DMS53 treated with DMSO at 0.1 percent for 48 hours (cell line): Measurements from ENCODE around the gene BCL11B.

Experiments
- DNase-seq: peaks from one replicate; lab custom pipeline; 2025; ENCODE audit not compliant: unreplicated experiment; lab: John Stamatoyannopoulos, UW

Gene BCL11B

GRCh38 chr14:99268810-99269707 lies 2.9 kb downstream of the BCL11B start:
- no peak for DNase-seq

DNA sequence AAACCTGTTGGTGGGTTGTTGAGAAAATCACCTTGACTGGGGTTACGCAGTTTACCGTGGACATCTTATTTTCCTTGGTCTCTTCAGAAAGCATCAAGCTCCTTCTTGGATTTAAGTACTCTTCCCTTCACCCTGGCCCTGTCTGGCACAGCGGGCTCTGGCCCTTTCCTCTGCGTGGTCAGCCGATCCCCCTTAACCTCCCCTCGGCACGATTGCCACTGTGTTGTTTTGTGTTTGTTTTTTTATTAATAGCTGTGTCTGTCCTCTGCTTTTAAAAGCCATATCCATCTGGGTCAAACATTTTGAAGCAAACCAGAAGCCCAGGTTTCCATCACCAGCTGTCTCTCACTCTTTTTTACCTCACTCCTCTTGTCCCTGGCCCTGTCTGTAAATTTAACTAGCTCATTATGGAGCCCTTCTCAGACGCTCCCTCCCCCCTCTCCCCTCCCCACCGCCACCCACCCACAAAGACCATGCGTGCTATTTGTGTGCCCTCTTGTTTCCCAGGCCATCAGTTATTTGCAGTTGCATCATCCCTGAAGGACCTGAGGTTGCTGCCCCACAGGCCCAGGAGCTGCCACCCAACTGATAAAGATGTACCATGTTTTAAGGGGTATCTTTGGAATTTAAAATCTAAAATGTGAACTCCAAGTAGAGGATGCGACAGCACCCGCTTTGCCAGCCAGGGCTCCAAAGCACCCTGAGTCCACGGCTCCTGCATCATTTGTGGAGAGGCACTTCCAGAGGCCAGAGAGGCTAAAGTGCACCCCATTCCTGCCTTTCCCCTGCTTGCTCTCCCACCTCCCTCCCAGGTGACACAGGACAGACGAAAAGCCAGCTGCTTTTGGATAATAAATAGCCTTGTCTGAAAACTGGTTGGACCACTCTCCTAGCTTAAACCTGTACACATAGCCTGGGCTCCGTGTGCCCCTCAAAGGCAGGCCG lies 3.9 kb downstream of the BCL11B start:
- no peak for DNase-seq

DNA sequence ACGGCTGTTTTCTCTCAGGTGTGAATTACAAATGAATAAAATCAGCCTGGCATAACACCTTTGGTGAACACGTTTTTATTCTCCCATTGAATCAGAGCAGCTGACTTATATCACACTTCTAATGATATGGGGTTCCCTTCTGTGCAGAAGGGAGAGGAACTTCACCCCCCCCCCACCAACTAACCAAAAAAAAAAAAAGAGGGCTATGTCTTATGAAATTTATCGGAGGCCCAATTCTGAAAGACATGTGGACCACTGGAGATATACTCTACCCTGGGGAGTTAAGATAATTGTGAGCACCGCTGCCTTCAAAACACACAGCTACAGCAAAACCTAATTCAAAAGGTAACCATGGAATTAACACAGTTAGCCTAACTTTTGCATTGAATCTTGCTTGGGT lies 4.6 kb downstream of the BCL11B start:
- no peak for DNase-seq

DNA sequence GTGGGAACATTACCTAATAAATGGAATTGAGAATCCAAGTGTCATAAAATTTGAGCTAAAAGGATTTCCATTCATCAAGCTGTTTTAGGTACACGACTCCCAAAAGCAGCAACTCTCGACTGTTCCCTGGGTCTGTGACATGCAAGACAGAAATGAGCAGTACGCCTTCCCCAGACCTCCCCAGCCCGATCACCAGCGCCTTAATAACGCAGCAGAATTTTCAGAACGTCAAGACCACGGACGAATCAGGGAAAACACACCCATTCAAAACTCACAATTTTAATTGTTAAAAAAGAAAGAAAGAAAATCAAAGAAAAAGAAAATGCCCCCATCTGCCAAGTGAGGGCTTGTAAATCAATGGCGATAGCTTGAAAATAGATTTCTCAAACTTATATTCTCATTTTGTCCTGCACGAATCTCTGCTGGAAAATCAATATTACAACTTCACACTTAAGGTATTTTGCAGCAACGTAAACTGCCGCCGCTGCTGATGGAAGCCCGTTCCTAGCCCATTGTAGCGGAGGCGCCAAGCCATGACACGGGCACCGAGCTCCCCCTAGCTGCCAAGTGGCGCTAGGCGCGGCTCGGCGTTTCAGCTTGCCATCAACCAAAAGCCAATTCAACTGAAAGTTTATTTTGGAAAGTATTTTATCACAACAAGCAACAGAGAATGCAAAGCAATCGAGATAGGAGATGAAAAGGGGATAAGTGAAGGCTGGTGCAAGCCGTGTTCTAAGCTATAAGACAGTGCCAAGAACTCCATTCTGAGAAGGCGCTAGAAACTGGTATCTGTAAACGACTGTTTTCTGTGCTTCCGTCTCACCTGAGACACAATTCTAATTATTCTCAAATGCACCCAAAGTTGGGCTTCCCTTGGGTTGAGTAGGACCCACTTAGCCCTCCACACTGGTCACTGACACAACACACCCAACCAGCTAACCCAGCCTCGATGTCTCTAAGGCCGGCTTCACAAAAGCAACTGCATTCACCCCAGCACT lies 5.5 kb downstream of the BCL11B start:
- DNase-seq: peak; percentile 31

DNA sequence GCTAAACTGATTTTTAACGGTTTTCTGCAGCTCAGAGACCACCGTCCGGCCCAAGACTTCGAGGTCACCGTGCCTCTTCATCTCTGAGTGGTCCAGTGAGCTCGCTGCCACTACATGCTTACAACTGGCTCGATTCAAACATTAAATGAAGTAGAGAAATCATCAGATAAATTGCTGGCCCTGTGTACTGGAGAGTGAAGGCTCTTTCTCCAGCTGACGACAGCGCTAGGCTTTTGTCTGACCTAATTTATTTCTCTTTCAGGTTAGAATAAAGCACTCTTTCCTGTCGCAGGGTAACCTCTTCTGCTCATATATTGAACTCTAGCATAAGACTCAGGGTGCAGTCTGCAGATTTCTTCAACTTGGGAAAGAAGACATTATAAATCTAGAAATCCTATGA lies 6.4 kb downstream of the BCL11B start:
- no peak for DNase-seq

- DNase-seq: no peak
Measured at GRCh38 chr14:99264691-99265450, 7.1 kb downstream of the BCL11B start.

DNA sequence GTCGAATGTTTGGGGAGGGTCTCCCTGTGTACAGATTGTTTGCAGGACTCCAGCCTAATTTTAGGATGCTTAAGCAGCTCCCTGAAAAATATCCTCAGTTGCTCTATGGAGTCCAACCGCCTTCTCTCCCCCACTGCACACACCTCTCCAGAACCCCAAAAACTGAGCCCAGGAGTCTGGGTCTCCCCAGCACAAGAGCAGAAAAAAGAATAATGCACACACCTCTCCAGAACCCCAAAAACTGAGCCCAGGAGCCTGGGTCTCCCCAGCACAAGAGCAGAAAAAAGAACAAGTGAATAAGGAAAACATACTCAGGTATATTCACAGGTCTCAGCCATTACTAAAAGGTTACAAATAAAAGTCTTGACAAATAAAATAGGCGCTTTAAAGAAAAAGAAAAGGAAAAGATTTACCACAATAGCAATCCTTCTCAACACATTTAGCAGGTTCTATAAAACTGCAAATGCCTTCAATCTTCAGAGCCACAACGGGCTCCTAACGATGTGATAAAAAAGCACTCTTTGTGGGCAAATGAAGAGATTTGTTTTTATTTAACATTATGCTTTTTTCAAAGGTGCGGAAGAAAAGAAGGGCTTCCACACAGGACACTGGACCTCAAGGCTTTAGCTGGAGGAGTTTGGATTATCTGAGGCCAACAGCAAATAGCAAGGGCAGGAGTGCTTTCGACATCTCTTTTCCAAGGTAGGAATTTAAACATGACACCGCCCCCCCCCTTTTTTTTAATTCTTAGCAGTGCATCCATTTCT lies 8.2 kb downstream of the BCL11B start:
- DNase-seq: no peak

GRCh38 chr14:99262977-99263448 lies 9.0 kb downstream of the BCL11B start:
- DNase-seq: no peak

GRCh38 chr14:99261912-99262787 lies 9.8 kb downstream of the BCL11B start:
- no peak for DNase-seq

DNA sequence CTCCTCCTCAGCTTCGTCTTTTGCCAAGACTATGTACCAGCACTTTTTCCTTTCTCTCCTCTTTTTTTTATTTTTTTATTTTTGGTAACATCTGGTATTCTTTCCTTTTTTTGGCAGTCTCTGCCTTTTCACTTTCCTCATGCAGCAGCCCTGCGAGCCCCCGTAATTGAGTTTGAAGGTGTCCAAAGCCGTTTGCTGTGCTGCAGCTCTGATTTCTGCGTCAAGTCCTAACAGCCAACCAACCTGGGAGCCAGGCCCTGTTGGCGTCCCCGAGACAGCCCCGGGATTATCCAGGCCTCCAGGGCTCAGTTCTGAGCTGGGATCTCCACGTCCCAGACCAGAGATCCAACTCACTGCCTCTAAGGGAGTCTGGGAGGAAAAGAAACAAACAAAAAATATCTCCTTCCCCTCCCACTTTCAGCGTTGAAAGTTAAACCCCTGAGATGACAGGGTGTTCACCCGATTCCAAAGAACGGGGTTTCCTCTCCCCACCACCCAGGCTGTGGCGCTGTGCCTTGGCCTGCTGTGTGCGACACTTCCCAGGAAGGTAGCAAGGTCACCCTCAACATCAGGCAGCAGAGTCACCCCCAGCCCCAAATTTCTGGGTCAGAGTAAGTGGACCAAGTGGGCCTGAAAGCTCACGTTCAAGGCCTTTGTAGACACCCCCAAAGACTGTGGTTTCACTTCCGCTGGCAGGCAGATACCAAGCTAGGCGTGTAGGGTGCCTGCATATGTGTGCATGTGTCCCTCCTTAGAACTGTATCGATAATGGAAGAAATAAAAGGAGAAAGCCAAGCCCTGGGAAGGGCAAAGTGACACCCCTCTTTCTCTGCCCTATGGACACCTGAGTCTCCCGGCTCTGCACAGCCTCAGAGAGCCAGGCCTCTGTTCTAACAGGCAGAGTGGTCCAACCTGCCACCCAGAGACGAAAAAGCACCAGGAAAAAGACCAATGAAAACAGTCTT lies 11.1 kb downstream of the BCL11B start:
- no peak for DNase-seq

GRCh38 chr14:99260116-99260515 lies 11.9 kb downstream of the BCL11B start:
- DNase-seq: no peak

GRCh38 chr14:99258876-99259726 lies 12.9 kb downstream of the BCL11B start:
- DNase-seq: no peak

- DNase-seq: no peak
Measured at GRCh38 chr14:99258341-99258861, 13.6 kb downstream of the BCL11B start.

DNA sequence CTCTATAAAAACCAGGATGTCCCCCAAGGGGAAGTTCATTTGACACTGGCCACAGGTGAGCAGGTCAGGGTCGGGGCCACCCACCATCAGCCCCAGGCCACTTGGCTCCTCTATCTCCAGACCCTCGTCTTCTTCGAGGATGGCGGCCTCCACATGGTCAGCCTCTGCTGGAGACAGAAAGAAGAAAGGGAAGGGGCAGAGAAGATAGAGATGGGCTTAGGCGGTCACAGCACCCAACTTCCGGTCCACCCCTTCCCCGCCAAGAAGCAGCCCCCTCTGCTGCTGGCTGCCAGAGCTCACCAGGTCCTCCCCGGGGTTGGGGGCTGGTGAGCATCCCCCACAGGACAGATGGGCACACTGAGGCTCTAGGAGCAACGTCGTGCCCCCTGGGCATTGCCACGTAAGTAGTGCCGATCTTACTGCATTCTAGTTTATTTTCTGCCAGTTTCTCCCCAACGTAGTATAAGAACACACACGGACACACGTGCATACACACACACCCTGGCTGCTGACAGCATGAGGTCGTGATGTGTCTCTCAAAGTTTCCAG lies 14.2 kb downstream of the BCL11B start:
- DNase-seq: no peak

- no peak for DNase-seq
Measured at GRCh38 chr14:99257122-99257672, 14.8 kb downstream of the BCL11B start.
